Metanephros (tissue), 1 donor: ENCODE measurements around the gene MRPL22. TPM values are rescaled to one million over a fixed set of nuclear protein-coding genes. Genes with fewer than 3 reads are reported as not detected.

Experiments used
- total RNA-seq: library from RNA; depleted of rRNA; stranded (reverse); fragments of >200 nt; gene quantifications from one replicate; pipeline ENCODE4 v1.2.3, GENCODE V29; 2014

MRPL22 gene
- total RNA-seq = 25.1 TPM

GRCh38 chr5:154940772-154941620, at the start of gene MRPL22:
TSS of gene MRPL22 (plus strand) at chr5:154941073. CDS start at chr5:154941111, 38 bp downstream.

GRCh38 chr5:154937718-154938466, 3.0 kb upstream of the MRPL22 start, which contains the start of gene GEMIN5:
TSS of gene GEMIN5 (minus strand) at chr5:154938211. CDS start at chr5:154938133, 78 bp downstream.

GRCh38 chr5:155013526-155013925, 72.7 kb downstream of the MRPL22 start, which contains the start of gene KIF4B:
TSS of gene KIF4B (plus strand) at chr5:155013755. CDS start at chr5:155013860, 105 bp downstream.

Other genes starting within 250 kb of the MRPL22 start
- gene LARP1, start 185.7 kb upstream of the MRPL22 start, total RNA-seq = 90.1 TPM
- 32.7 TPM for gene FAXDC2, start 90.5 kb upstream of the MRPL22 start, total RNA-seq
- gene CNOT8, start 82.4 kb upstream of the MRPL22 start, total RNA-seq = 62.7 TPM
- 22.8 TPM for gene GEMIN5, start 2.9 kb upstream of the MRPL22 start, total RNA-seq
- 0.12 TPM for gene KIF4B, start 72.7 kb downstream of the MRPL22 start, total RNA-seq